CD4-positive, alpha-beta T cell treated with Interleukin-15 for 4 hours (primary cell): Measurements from ENCODE around the gene TPCN1.

ENCODE experiments used
- DNase-seq: peaks from one replicate; pipeline ENCODE4 v3.0.0-alpha.2; 2020; ENCODE audit warnings: low spot score

The TPCN1 gene

GRCh38 chr12:113261847-113262470, 40.7 kb downstream of the TPCN1 start:
- peak; percentile 41 for DNase-seq

GRCh38 chr12:113262710-113263109, 41.4 kb downstream of the TPCN1 start:
- no peak for DNase-seq

- DNase-seq = no peak
Measured at GRCh38 chr12:113263431-113263963, 42.2 kb downstream of the TPCN1 start.

- DNase-seq = no peak
Measured at GRCh38 chr12:113266106-113266895, 45.0 kb downstream of the TPCN1 start.

GRCh38 chr12:113267621-113268020, 46.4 kb downstream of the TPCN1 start:
- no peak for DNase-seq

- DNase-seq = no peak
Measured at GRCh38 chr12:113268136-113268535, 46.9 kb downstream of the TPCN1 start.

GRCh38 chr12:113268621-113269020, 47.4 kb downstream of the TPCN1 start:
- DNase-seq = no peak

GRCh38 chr12:113269257-113269943, 48.1 kb downstream of the TPCN1 start:
- no peak for DNase-seq

- no peak for DNase-seq
Measured at GRCh38 chr12:113270709-113271009, 49.4 kb downstream of the TPCN1 start.

GRCh38 chr12:113271466-113271852, 50.2 kb downstream of the TPCN1 start:
- no peak for DNase-seq

- no peak for DNase-seq
Measured at GRCh38 chr12:113271853-113272561, 50.7 kb downstream of the TPCN1 start.

GRCh38 chr12:113273053-113273725, 51.9 kb downstream of the TPCN1 start:
- no peak for DNase-seq

GRCh38 chr12:113274848-113275247, 53.6 kb downstream of the TPCN1 start:
- no peak for DNase-seq

GRCh38 chr12:113276306-113276705, 55.0 kb downstream of the TPCN1 start:
- no peak for DNase-seq

- DNase-seq = no peak
Measured at GRCh38 chr12:113276946-113277500, 55.8 kb downstream of the TPCN1 start.

GRCh38 chr12:113277511-113277910, 56.2 kb downstream of the TPCN1 start:
- DNase-seq = no peak

GRCh38 chr12:113278141-113278540, 56.9 kb downstream of the TPCN1 start:
- DNase-seq = no peak

GRCh38 chr12:113278633-113279032, 57.4 kb downstream of the TPCN1 start:
- no peak for DNase-seq

- DNase-seq = no peak
Measured at GRCh38 chr12:113284751-113285150, 63.5 kb downstream of the TPCN1 start.

GRCh38 chr12:113285679-113286610, 64.7 kb downstream of the TPCN1 start:
- no peak for DNase-seq
